Activated CD4-positive, alpha-beta T cell treated with anti-CD3 and anti-CD28 coated beads, Interleukin-2, amount 10 ng/mL, durations not matched to agents 7 days and 5 days (primary cell): ENCODE measurements around the gene GNB1. TPM values are rescaled to one million over a fixed set of nuclear protein-coding genes. Genes with fewer than 3 reads are reported as not detected.
A peak's percentile ranks its signal among the peaks of the same experiment; 100 is the strongest.

Experiments used
- CTCF ChIA-PET: fragments of 350-600 bp; sonication (Branson Sonifier 250); formaldehyde crosslinking; loops from one replicate; lab custom pipeline; 2021; ENCODE audit warnings: antibody characterized with exemption; lab: Charles Lee
- POLR2A ChIA-PET: fragments of 350-600 bp; sonication (Branson Sonifier 250); formaldehyde crosslinking; loops from one replicate; lab custom pipeline; 2021; ENCODE audit warnings: antibody characterized with exemption; lab: Charles Lee
- DNase-seq: peaks from one replicate; pipeline ENCODE4 v3.0.0-alpha.2; 2020
- H3K27ac Mint-ChIP-seq: one replicate; pipeline ENCODE4 v1.8.0; 2021; ENCODE audit warnings: mild to moderate bottlenecking, moderate library complexity, mixed read lengths
- H3K27me3 Mint-ChIP-seq: one replicate; pipeline ENCODE4 v1.8.0; 2021; ENCODE audit warnings: mixed read lengths
- H3K36me3 Mint-ChIP-seq: one replicate; pipeline ENCODE4 v1.8.0; 2021; ENCODE audit warnings: low read depth, mixed read lengths
- H3K4me1 Mint-ChIP-seq: one replicate; pipeline ENCODE4 v1.8.0; 2021; ENCODE audit warnings: mixed read lengths
- H3K4me3 Mint-ChIP-seq: one replicate; pipeline ENCODE4 v1.8.0; 2021; ENCODE audit warnings: mild to moderate bottlenecking, moderate library complexity, mixed read lengths
- H3K9me3 Mint-ChIP-seq: one replicate; pipeline ENCODE4 v1.8.0; 2021; ENCODE audit warnings: mixed read lengths
- total RNA-seq, 2 experiments: library from RNA; stranded (reverse); gene quantifications; one replicate each; pipeline ENCODE4 v1.2.3, GENCODE V29; 2021

The GNB1 gene
- total RNA-seq, 2 experiments from 2014 or later = 368 to 454 TPM

GRCh38 chr1:1920057-1920607 is 29.2 kb upstream of the GNB1 start:
- Mint-ChIP-seq H3K4me3 (no peak overlapping the region), H3K36me3 (no peaks in the 10 kb centered on the region), H3K27ac (no peak overlapping the region), H3K9me3 (no peaks in the 10 kb centered on the region), H3K4me1 (peaks cover 11% of the 10 kb centered on the region), H3K27me3 (no peaks in the 10 kb centered on the region)
- no peak for DNase-seq
- POLR2A ChIA-PET = interaction anchor here (0.8 kb wide), 1 partner anchor 213 kb away, joined by 3 read pairs; no protein-coding TSS in a partner anchor
- CTCF ChIA-PET = interaction anchor here (0.8 to 2.0 kb wide), 2 partner anchors 10 to 11 kb away, joined by 3 to 9 read pairs; no protein-coding TSS in a partner anchor

- POLR2A ChIA-PET = interaction anchor here (0.8 kb wide), 1 partner anchor 214 kb away, joined by 3 read pairs; no protein-coding TSS in a partner anchor
- H3K27me3 Mint-ChIP-seq = no peaks in the 10 kb centered on the region
- DNase-seq = peak; percentile 100
- H3K4me1 Mint-ChIP-seq = peaks cover 11% of the 10 kb centered on the region
- no peaks in the 10 kb centered on the region for H3K36me3 Mint-ChIP-seq
- no peaks in the 10 kb centered on the region for H3K9me3 Mint-ChIP-seq
- CTCF ChIA-PET = no interaction called here
- H3K27ac Mint-ChIP-seq = peak overlapping the region; percentile 83
- H3K4me3 Mint-ChIP-seq = peak overlapping the region; percentile 63
Measured at GRCh38 chr1:1919304-1920056, 28.6 kb upstream of the GNB1 start.

GRCh38 chr1:1918901-1919303 is 28.0 kb upstream of the GNB1 start, which contains the start of gene TMEM52:
Gene TMEM52 (minus strand): TSS chr1:1919279. CDS start chr1:1919265, 14 bp downstream.
- Mint-ChIP-seq H3K4me3 (peak within 1 kb of the TSS; percentile 63), H3K27ac (peak within 1 kb of the TSS; percentile 83), H3K27me3 (no peaks in the 10 kb centered on the region), H3K4me1 (peaks cover 11% of the 10 kb centered on the region), H3K9me3 (no peaks in the 10 kb centered on the region), H3K36me3 (no peaks in the 10 kb centered on the region)
- ChIA-PET POLR2A (no interaction called here), CTCF (no interaction called here)
- DNase-seq = no peak

- H3K4me1 Mint-ChIP-seq = peaks cover 11% of the 10 kb centered on the region
- no peak overlapping the region for H3K27ac Mint-ChIP-seq
- no peaks in the 10 kb centered on the region for H3K9me3 Mint-ChIP-seq
- ChIA-PET CTCF (interaction anchor here (1.9 kb wide), 1 partner anchor 9 kb away, joined by 9 read pairs; no protein-coding TSS in a partner anchor), POLR2A (no interaction called here)
- DNase-seq = no peak
- no peaks in the 10 kb centered on the region for H3K27me3 Mint-ChIP-seq
- no peaks in the 10 kb centered on the region for H3K36me3 Mint-ChIP-seq
- H3K4me3 Mint-ChIP-seq = peak overlapping the region; percentile 43
Measured at GRCh38 chr1:1917995-1918900, 27.4 kb upstream of the GNB1 start.

GRCh38 chr1:1917304-1917976 is 26.6 kb upstream of the GNB1 start:
- Mint-ChIP-seq H3K9me3 (no peaks in the 10 kb centered on the region), H3K36me3 (no peaks in the 10 kb centered on the region), H3K27ac (no peak overlapping the region), H3K4me3 (peak overlapping the region; percentile 43), H3K27me3 (no peaks in the 10 kb centered on the region), H3K4me1 (peaks cover 11% of the 10 kb centered on the region)
- CTCF ChIA-PET = interaction anchor here (1.9 kb wide), 1 partner anchor 9 kb away, joined by 9 read pairs; no protein-coding TSS in a partner anchor
- DNase-seq = no peak
- POLR2A ChIA-PET = no interaction called here

GRCh38 chr1:1916851-1917251 is 26.0 kb upstream of the GNB1 start:
- H3K4me3 Mint-ChIP-seq = no peak overlapping the region
- H3K9me3 Mint-ChIP-seq = no peaks in the 10 kb centered on the region
- ChIA-PET POLR2A (no interaction called here), CTCF (interaction anchor here (0.5 to 1.9 kb wide), 2 partner anchors 8 to 143 kb away, joined by 3 to 9 read pairs; no protein-coding TSS in a partner anchor)
- H3K27ac Mint-ChIP-seq = no peak overlapping the region
- DNase-seq = no peak
- peaks cover 11% of the 10 kb centered on the region for H3K4me1 Mint-ChIP-seq
- H3K27me3 Mint-ChIP-seq = no peaks in the 10 kb centered on the region
- no peaks in the 10 kb centered on the region for H3K36me3 Mint-ChIP-seq

GRCh38 chr1:1915911-1916840 is 25.3 kb upstream of the GNB1 start:
- no peaks in the 10 kb centered on the region for H3K27me3 Mint-ChIP-seq
- DNase-seq = no peak
- POLR2A ChIA-PET = no interaction called here
- H3K36me3 Mint-ChIP-seq = no peaks in the 10 kb centered on the region
- CTCF ChIA-PET = interaction anchor here (0.5 kb wide), 1 partner anchor 142 kb away, joined by 3 read pairs; no protein-coding TSS in a partner anchor
- no peak overlapping the region for H3K27ac Mint-ChIP-seq
- peaks cover 11% of the 10 kb centered on the region for H3K4me1 Mint-ChIP-seq
- no peak overlapping the region for H3K4me3 Mint-ChIP-seq
- no peaks in the 10 kb centered on the region for H3K9me3 Mint-ChIP-seq

- H3K27me3 Mint-ChIP-seq = no peaks in the 10 kb centered on the region
- no peaks in the 10 kb centered on the region for H3K9me3 Mint-ChIP-seq
- CTCF ChIA-PET = no interaction called here
- H3K4me1 Mint-ChIP-seq = peaks cover 10% of the 10 kb centered on the region
- DNase-seq = no peak
- no peaks in the 10 kb centered on the region for H3K36me3 Mint-ChIP-seq
- POLR2A ChIA-PET = no interaction called here
- no peak within 1 kb of the TSS for H3K27ac Mint-ChIP-seq
- no peak within 1 kb of the TSS for H3K4me3 Mint-ChIP-seq
Measured at GRCh38 chr1:1914971-1915692, 24.2 kb upstream of the GNB1 start, which contains the start of gene CALML6. Gene CALML6 (plus strand): TSS chr1:1915260. CDS start chr1:1915281, 21 bp downstream.

GRCh38 chr1:1914101-1914970 is 23.4 kb upstream of the GNB1 start:
- ChIA-PET CTCF (no interaction called here), POLR2A (no interaction called here)
- Mint-ChIP-seq H3K27ac (no peak overlapping the region), H3K27me3 (no peaks in the 10 kb centered on the region), H3K9me3 (no peaks in the 10 kb centered on the region), H3K36me3 (no peaks in the 10 kb centered on the region), H3K4me1 (peaks cover 14% of the 10 kb centered on the region), H3K4me3 (no peak overlapping the region)
- no peak for DNase-seq

- H3K9me3 Mint-ChIP-seq = no peaks in the 10 kb centered on the region
- peaks cover 13% of the 10 kb centered on the region for H3K4me1 Mint-ChIP-seq
- no peaks in the 10 kb centered on the region for H3K27me3 Mint-ChIP-seq
- POLR2A ChIA-PET = no interaction called here
- DNase-seq = no peak
- CTCF ChIA-PET = no interaction called here
- no peak overlapping the region for H3K4me3 Mint-ChIP-seq
- peak overlapping the region; percentile 9 for H3K27ac Mint-ChIP-seq
- H3K36me3 Mint-ChIP-seq = no peaks in the 10 kb centered on the region
Measured at GRCh38 chr1:1911350-1912041, 20.6 kb upstream of the GNB1 start.
